HG03103 (cell line): ENCODE data around the gene LRCH3.
A peak's percentile ranks its signal among the peaks of the same experiment; 100 is the strongest.

Experiments
- ATAC-seq: cut with Tn5 transposase; IDR thresholded peaks from one replicate; pipeline ENCODE4 v1.9.1; 2021; ENCODE audit warnings: low read depth; ENCODE audit not compliant: unreplicated experiment

The LRCH3 gene

GRCh38 chr3:197791892-197792647, 1.0 kb downstream of the LRCH3 start:
- peak; percentile 9 for ATAC-seq

DNA sequence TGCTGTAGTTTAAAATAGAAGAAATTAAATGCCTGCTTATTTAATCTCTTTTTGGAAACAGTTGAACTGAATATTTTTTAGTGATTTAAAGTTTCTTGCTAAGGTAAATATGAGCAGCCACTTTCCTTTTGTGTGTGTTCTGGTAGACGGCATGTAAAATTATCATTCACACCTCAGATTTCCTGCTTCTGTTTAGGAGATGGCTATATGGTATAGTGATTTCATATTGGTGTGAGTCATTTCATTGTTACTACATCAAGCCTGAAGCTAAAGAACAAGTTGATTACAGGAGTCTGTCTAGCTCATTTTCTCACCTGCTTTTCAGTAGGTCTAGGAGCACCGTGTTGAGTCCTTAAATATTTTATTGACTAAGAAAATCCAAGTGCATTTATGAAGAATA, 2.2 kb downstream of the LRCH3 start:
- no peak for ATAC-seq

DNA sequence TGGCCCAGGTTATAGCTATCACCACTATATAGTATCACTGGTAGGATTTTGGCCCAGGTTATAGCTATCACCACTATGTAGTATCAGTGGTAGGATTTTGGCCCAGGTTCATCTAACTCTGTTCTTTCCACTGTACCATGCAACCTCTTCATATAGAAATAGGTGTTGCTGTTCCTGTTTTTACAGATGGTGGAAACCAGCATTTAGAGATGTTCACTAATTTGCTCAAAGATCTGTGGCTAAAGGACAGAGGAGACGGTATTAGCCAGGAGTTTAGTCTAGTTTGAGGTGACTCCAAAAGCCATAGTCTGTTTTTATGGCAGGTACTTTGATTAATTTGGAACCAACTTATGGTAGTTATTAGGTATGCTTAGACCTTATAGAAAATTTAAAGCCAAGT, 3.1 kb downstream of the LRCH3 start:
- no peak for ATAC-seq

- no peak for ATAC-seq
These were observed 4.1 kb downstream of the LRCH3 start for GRCh38 chr3:197795200-197795599.

DNA sequence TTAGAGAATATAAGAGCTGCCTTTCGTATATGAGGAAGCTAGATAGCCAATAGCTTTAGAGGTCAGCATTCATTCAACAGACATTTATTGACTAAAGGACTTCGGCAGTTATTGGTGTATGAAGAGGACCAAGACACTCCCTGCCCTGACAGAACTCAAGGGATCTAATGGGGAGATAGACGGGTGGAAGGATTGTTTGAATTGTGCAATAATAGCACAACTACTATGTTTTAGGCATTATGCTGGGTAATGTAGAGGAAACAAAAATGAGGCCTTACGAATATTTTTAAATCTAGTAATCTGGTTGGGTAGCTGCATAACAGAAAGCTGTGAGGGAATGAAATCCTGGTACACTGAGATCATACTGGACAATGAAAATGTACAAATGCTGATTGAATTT, 5.0 kb downstream of the LRCH3 start:
- no peak for ATAC-seq

GRCh38 chr3:197798863-197799262, 7.8 kb downstream of the LRCH3 start:
- ATAC-seq: peak; percentile 43

GRCh38 chr3:197800379-197800778, 9.3 kb downstream of the LRCH3 start:
- no peak for ATAC-seq

- ATAC-seq: peak; percentile 43
These were observed 11.1 kb downstream of the LRCH3 start for GRCh38 chr3:197801891-197802778.

GRCh38 chr3:197802779-197803459, 11.9 kb downstream of the LRCH3 start:
- ATAC-seq: no peak

GRCh38 chr3:197804511-197804910, 13.5 kb downstream of the LRCH3 start:
- ATAC-seq: no peak

DNA sequence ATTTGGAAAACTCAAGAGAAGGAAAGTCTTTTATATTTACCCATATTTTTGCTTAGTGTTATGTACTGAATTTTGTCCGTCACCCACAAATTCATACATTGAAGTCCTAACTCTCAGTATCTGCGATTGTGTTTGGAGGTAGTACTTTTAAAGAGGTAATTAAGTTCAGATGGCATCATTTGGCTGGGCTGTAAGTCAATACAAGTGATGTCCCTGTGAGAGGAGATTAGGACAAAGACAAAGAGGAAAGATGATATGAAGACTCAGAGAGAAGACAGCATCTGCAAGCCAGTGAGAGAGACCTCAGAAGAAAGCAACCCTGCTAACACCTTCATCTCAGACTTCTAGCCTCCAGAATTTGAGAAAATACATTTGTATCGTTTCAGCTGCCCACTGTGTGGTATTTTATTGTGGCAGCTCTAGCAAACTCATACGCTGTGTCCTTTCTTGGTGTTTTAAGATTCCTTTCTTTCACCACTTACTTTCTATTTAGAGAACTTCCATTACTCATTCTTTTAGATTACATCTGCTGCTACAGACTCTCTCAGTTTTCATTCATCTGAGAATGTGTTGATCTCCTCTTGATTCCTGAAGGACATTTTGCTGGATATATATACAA, 17.0 kb downstream of the LRCH3 start:
- no peak for ATAC-seq

DNA sequence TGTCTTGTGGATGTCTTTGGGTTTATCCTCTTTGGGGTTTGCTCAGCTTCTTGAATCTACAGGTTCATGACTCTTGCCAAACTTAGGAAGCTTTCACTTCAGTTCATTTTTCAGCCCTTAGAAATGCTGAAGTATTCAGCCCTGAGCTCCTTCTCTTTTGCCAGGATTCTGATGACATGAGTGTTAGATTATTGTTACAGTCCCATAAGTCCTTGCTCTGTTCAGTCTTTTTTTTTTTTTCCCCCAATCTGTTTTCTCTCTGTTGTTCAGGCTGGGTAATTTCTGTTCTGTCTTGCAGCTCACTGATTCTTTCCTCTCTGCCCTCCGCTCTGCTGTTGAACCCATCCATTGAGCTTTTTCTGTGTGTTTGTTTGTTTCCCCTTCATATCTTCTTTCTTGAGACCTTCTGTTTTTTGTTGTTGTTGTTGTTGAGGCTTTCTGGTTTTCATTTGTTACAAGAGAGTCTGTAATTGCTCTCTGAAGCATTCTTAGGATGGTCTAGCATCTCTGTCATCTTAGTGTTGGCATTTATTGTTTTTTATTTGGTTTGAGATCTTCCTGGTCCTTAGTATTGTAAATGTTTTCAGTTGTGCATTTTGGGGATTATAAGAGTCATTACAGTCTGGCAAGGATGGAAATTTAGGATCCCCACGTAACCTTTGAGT, 18.4 kb downstream of the LRCH3 start:
- ATAC-seq: no peak

DNA sequence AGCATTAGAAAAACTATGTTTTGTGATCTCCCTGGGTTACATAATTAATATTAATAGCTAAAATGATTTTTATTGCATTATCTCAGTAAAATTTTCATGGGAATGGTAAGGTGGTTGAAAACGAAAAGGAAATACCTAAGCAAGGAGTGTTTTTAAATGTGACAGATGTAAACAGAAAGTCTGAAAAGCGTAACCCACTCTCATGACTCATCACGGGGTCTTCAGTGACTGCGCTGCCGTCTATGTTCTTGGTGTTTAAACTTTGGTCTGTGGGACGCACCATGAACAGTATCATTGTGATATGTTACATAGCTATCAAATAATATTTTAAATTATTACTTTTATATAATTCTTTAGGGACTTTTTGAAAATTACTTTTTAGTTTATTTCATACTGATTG, 19.8 kb downstream of the LRCH3 start:
- no peak for ATAC-seq

- ATAC-seq: no peak
These were observed 20.3 kb downstream of the LRCH3 start for GRCh38 chr3:197811343-197811742.

DNA sequence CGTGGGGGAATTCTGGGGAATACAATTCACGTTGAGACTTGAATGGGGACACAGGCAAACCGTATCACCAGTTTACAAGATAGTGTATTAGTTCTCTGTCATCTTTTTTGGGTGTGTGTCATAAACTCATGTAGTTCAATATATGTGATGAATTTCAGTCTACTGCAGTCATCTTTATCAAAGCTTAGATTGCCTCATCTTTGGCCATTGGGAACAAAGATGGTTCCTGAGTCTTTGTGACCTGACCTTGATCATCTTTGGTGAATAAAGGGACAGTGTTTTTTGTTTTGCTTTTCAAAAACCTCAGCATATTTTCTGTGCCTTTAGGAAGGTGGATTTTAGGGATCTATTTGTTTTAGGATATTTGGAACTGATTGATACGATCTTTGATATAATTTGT, 23.3 kb downstream of the LRCH3 start:
- no peak for ATAC-seq

DNA sequence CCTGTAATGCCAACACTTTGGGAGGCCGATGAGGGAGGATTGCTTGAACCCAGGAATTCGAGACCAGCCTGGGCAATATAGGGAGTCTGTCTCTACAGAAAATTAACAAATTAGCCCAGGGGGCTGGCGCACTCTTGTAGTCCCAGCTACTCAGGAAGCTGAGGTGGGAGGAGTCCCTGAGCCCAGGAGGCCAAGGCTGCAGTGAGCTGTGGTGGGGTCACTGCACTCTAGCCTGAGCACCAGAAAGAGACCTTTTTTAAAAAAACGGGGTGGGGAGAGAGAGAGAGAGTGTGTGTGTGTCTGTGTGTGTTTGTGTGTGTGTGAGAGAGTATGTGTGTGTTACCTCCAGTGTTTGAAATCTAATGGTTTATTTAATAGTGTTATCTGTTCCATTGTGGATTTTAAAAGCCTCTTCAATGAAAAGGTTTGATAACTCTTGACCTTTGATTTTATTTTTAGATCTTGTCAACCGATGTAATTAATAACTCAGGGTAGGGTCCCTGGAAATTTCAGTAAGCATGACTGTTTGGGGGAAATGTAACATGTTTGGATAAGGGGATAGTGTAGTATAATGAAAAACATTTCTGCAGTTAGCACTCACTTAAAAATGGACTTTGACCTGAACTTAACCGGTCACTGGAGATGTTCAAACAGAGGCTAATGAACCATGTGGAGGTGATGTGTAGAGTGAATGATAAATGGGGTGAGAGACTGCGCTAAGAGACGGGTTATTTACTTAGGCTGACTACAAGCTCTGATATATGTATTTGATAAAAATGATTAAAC, 29.7 kb downstream of the LRCH3 start:
- ATAC-seq: no peak

GRCh38 chr3:197829397-197830045, 38.5 kb downstream of the LRCH3 start:
- ATAC-seq: no peak

DNA sequence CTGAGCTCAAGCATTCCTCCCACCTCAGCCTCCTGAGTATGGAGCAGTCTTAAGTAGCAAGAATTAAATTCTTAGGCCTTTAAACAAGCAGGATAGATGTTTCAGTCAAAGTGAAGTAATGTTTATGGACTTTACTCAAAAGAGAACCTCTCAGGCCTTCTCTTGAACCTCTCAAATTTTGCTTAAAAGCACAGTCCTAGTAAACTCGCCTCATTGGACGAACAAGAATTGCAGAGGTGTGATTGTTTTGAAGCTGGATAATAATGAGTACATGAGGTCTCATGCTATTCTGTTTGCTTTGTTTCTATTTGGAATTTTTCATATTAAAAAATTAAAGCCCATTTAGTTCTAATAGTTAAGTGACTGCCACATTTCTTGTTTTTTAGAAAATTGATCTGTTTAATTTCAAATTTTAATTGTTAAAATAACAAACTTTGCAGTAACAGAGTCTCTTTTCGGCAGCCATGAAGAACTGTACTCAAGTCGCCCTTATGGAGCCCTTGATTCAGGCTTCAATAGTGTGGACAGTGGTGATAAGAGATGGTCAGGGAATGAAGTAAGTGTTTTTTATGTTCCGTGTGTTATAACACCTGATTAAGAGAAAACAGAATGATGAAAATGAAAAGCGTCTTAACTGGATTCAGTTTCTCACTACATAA, 39.4 kb downstream of the LRCH3 start:
- ATAC-seq: no peak

DNA sequence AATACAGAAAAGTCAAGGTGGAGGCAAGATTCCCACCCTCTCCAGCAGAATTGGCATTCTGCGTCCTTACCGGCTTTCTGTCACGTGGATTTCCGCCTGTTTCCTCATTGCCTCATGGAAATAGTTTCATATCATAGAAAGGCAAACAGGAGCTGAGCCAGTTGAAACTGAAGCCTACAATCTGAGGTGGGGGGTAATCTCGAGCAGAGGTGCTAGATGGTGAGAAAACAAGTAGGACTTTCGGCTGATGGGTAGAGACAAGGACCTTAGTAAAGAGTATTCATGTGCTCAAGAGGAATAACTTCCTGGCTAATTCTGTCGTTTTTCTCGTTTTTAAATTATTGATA, 39.9 kb downstream of the LRCH3 start:
- no peak for ATAC-seq
